HepG2 (cell line): Measurements from ENCODE around the gene NTM. TPM values are rescaled to one million over a fixed set of nuclear protein-coding genes. Genes with fewer than 3 reads are reported as not detected.

Experiments
- ATAC-seq: fragments of 200-7000 bp; cut with Tn5 transposase; 3 replicates; pipeline ENCODE4 v1.9.1; 2020; ENCODE audit warnings: mild to moderate bottlenecking, moderate library complexity
- BruUV-seq: library from RNA; stranded (reverse); fragments of 400-500 nt; replicated peaks from 2 replicates; lab custom pipeline; 2021; lab: Mats Ljungman, UMichigan
- CTCF ChIA-PET: fragments of 300-600 bp; formaldehyde crosslinking; extraction: SDS; loops from one replicate; lab custom pipeline; 2021; ENCODE audit warnings: low total read pairs, inconsistent platforms, low intra/inter-chr PET ratio; lab: Yijun Ruan, JAX
- POLR2A ChIA-PET: fragments of 350-600 bp; sonication (Branson Sonifier 250); formaldehyde crosslinking; loops from one replicate; lab custom pipeline; 2020; ENCODE audit warnings: antibody characterized with exemption, inconsistent platforms; lab: Yijun Ruan, JAX
- DNase-seq: peaks from one replicate; pipeline ENCODE4 v3.0.0-alpha.2; 2015; ENCODE audit warnings: low spot score
- FAIRE-seq: peaks from 3 replicates; lab custom pipeline; 2011; peaks lifted over from hg19 to GRCh38; lab: Jason Lieb, UNC
- H2AFZ ChIP-seq: one replicate; pipeline ENCODE4 v1.6.1; 2011; ENCODE audit warnings: low read length, inconsistent platforms
- H3K27ac ChIP-seq: fragments of 300-600 bp; 3 replicates; pipeline ENCODE4 v1.8.0; 2011; ENCODE audit warnings: mixed run types, mild to moderate bottlenecking, mixed read lengths, low read length, inconsistent platforms; ENCODE audit not compliant: insufficient read depth; ENCODE audit errors: extremely low read length
- H3K27me3 ChIP-seq, 2 experiments: fragments of 200-600 bp in 1 of 2; 2 replicates in 1 of 2; 3 replicates in 1 of 2; pipeline versions ENCODE4 v1.6.0 to v1.8.0; 2011; ENCODE audit warnings: low read length in 2 of 2, mild to moderate bottlenecking in 2 of 2, moderate library complexity in 2 of 2, inconsistent platforms in 1 of 2; ENCODE audit not compliant: insufficient read depth in 2 of 2, control insufficient read depth in 1 of 2
- H3K36me3 ChIP-seq, 2 experiments: fragments of 200-600 bp in 1 of 2; replicated peaks in 1 of 2; 2 replicates in 1 of 2; 3 replicates in 1 of 2; pipeline versions ENCODE4 v1.5.1 to v1.8.0; 2011; ENCODE audit warnings: low read length in 2 of 2, inconsistent platforms in 1 of 2; ENCODE audit not compliant: insufficient read depth in 2 of 2, control insufficient read depth in 1 of 2
- H3K4me1 ChIP-seq: 2 replicates; pipeline ENCODE4 v1.5.1; 2012; ENCODE audit warnings: low read length, inconsistent platforms; ENCODE audit not compliant: insufficient read depth
- H3K4me2 ChIP-seq: 2 replicates; pipeline ENCODE4 v1.6.0; 2011; ENCODE audit warnings: low read depth, low read length, inconsistent platforms
- H3K4me3 ChIP-seq, 3 experiments: fragments of 200-600 bp in 1 of 3; sonication (generic), shearing (Covaris generic) in 1 of 3; replicated peaks in 1 of 3; 2 replicates each; pipeline ENCODE4 v1.5.1; 2011 to 2016; ENCODE audit warnings: low read length in 3 of 3, inconsistent platforms in 2 of 3, low read depth in 2 of 3, mild to moderate bottlenecking in 2 of 3, control low read depth in 1 of 3, mixed read lengths in 1 of 3; ENCODE audit not compliant: insufficient read depth in 1 of 3
- H3K79me2 ChIP-seq: one replicate; pipeline ENCODE4 v1.6.1; 2011; ENCODE audit warnings: low read length, inconsistent platforms; ENCODE audit not compliant: insufficient read depth
- H3K9ac ChIP-seq: 2 replicates; pipeline ENCODE4 v1.6.0; 2011; ENCODE audit warnings: mild to moderate bottlenecking, low read depth, low read length, inconsistent platforms; ENCODE audit not compliant: insufficient read depth
- H3K9me3 ChIP-seq: 2 replicates; pipeline ENCODE4 v1.5.1; 2012; ENCODE audit warnings: mild to moderate bottlenecking, low read length
- H4K20me1 ChIP-seq: 2 replicates; pipeline ENCODE4 v1.6.0; 2011; ENCODE audit warnings: inconsistent platforms, mild to moderate bottlenecking, low read length, moderate library complexity; ENCODE audit not compliant: insufficient read depth
- NR2F2 ChIP-seq: IDR thresholded peaks from 2 replicates; pipeline ENCODE4 v1.6.1; 2012; ENCODE audit warnings: low read depth, inconsistent platforms, borderline replicate concordance
- RBM22 ChIP-seq: fragments of 200-400 bp; formaldehyde crosslinking; optimal IDR thresholded peaks from 2 replicates; pipeline ENCODE3; 2017; ENCODE audit warnings: mild to moderate bottlenecking, low read length, moderate library complexity
- ZBTB1 ChIP-seq: sonication (generic); formaldehyde crosslinking; IDR thresholded peaks from 2 replicates; pipeline ENCODE4 v1.4.0; 2020; ENCODE audit warnings: missing genetic modification reagents, borderline replicate concordance
- ZFP36L2 ChIP-seq: sonication (generic); formaldehyde crosslinking; IDR thresholded peaks from 2 replicates; pipeline ENCODE4 v1.4.0; 2020; ENCODE audit warnings: missing genetic modification reagents
- ZNF263 ChIP-seq: sonication (generic); formaldehyde crosslinking; IDR thresholded peaks from 2 replicates; pipeline ENCODE4 v1.4.0; 2020; ENCODE audit warnings: missing genetic modification reagents
- ZNF546 ChIP-seq: sonication (generic); formaldehyde crosslinking; conservative IDR thresholded peaks from 2 replicates; pipeline ENCODE4 v1.8.1; 2023; ENCODE audit warnings: mild to moderate bottlenecking, missing genetic modification reagents
- WGBS: methylation state at CpG from one replicate; pipeline ENCODE4 v1.1.6; 2017; ENCODE audit warnings: low lambda C conversion rate; 5-methylcytosine and 5-hydroxymethylcytosine counted together
- in situ Hi-C: cut with HindIII; loops from 2 replicates; pipeline ENCODE4 v1.10.0; 2017; ENCODE audit warnings: low pct_unique_long_range_greater_than_20kb; ENCODE audit not compliant: extremely low pct_ligation_motif_present
- intact Hi-C: fragments of 100-400 bp; cut with micrococcal nuclease; formaldehyde crosslinking; loops from one replicate; pipeline ENCODE4 v1.10.0; 2022; ENCODE audit not compliant: unreplicated experiment
- polyA plus RNA-seq, 8 experiments: library from polyadenylated mRNA; depleted of rRNA in 3 of 8; stranded (reverse) in 7 of 8; unstranded in 1 of 8; fragments of >200 nt; fragmentation: Illumina TruSeq in 4 of 8; extraction: Trizol in 4 of 8; gene quantifications; 2 replicates each; pipeline versions ENCODE4 v1.2.1 to v1.2.3, GENCODE V29; 2011 to 2016; ENCODE audit warnings: low read depth in 4 of 8, missing spikeins in 1 of 8, mixed read lengths in 1 of 8; ENCODE audit not compliant: insufficient read depth in 1 of 8
- total RNA-seq, 5 experiments: library from RNA; depleted of rRNA; stranded (reverse); fragments of >200 nt; fragmentation: Illumina TruSeq; extraction: Trizol; gene quantifications; 2 replicates each; pipeline ENCODE4 v1.2.3, GENCODE V29; 2016; ENCODE audit warnings: low read depth in 1 of 5
- TF ChIP-seq, protein P1 (sequence below): sonication (generic); formaldehyde crosslinking; IDR thresholded peaks from 2 replicates; pipeline ENCODE4 v1.4.0; 2020; ENCODE audit warnings: missing genetic modification reagents
- TF ChIP-seq, protein P2 (sequence below): sonication (generic); formaldehyde crosslinking; conservative IDR thresholded peaks from 2 replicates; pipeline ENCODE4 v1.8.1; 2023; ENCODE audit warnings: missing genetic modification reagents
- TF ChIP-seq, protein P3 (sequence below): IDR thresholded peaks from 2 replicates; pipeline ENCODE4 v1.6.1; 2012; ENCODE audit warnings: inconsistent platforms
- TF ChIP-seq, protein P4 (sequence below): sonication (generic); formaldehyde crosslinking; IDR thresholded peaks from 2 replicates; pipeline ENCODE4 v1.4.0; 2020; ENCODE audit warnings: mild to moderate bottlenecking, missing genetic modification reagents

Gene NTM
- total and polyA plus RNA-seq, 2 of the 13 experiments (the other 11 are each of a cell fraction or from before 2014, with no cell fraction given), result not detected

DNA sequence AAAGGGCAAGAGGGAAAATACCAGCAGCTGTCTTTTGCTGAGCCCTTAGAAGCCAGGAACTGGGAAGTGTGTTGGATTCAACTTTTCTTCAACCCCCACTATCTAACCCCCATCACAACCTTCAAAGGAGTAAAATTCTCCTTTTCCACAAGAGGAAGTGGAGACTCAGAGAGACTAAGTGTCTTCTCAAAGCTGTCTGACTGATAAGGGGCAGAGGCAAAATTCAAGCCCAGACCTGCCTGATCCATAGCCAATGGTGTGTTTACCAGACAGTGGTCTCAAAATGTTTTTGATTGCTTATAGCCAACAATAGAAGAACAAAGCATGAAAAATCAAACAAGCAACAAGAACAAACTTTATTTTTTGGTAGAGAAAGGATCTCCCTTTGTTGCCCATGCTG lies 707.0 kb downstream of the NTM start (continued):
- TF ChIP-seq, protein P1, sequence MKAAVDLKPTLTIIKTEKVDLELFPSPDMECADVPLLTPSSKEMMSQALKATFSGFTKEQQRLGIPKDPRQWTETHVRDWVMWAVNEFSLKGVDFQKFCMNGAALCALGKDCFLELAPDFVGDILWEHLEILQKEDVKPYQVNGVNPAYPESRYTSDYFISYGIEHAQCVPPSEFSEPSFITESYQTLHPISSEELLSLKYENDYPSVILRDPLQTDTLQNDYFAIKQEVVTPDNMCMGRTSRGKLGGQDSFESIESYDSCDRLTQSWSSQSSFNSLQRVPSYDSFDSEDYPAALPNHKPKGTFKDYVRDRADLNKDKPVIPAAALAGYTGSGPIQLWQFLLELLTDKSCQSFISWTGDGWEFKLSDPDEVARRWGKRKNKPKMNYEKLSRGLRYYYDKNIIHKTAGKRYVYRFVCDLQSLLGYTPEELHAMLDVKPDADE (CRISPR knock-in tag), result no peak

DNA sequence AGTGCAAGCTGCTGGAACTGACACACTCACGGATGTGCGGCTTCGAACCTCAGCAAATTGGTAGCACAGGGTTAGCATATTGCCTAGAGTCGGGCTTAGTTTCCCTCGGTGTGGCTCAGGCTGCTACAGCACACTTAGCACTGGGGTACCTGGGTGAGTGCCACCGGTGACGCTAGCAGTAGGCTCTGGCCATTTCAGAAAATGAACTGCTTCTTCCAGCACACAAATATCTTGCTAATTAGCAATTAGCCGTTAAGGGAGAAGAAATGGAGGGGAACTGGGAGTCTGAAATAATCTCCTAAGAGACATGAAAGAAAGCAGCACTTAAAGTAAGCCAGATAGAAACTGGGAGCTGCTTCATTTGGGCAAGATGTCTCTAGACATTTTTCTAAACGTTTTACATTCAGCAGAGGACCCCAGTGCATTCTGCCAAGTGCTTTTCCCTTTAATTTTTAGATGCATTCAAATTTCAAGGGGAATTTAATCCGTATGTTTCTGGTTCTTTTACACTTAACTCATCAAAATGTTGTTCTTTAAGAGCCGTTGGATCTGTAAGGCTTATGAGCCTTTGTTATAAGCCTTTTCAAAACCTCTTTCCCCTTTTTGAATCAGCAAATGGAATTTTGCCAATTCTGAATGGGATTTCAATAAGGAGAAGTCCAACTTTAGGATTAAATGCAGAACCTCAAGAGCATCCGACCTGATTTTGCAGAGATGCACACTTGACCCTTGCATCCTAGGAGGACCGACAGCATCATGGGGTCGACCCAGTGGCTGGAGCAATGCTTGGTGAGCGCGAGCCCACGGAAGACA lies 708.1 kb downstream of the NTM start:
- BruUV-seq, result no TSS peak
- Histone ChIP-seq H3K27ac (no peak overlapping the region), H3K4me3 (no peak overlapping the region), H3K79me2 (no peaks in the 10 kb centered on the region), H4K20me1 (no peaks in the 10 kb centered on the region), H2AFZ (no peak overlapping the region), H3K9me3 (peaks cover 25% of the 10 kb centered on the region; the same call in 1 of the 2 replicates), H3K36me3 (no peaks in the 10 kb centered on the region), H3K4me1 (no peaks in the 10 kb centered on the region), H3K9ac (no peak overlapping the region), H3K27me3 (no peaks in the 10 kb centered on the region), H3K4me2 (no peak overlapping the region)
- 24% methylated on average over 17 of the region's 17 CpGs for WGBS
- FAIRE-seq, result no peak
- DNase-seq, result no peak
- CTCF ChIA-PET, result no interaction called here
- POLR2A ChIA-PET, result no interaction called here
- intact Hi-C loops, result no loop called here
- ATAC-seq, result no peak
- in situ Hi-C loops, result no loop called here
- TF ChIP-seq NR2F2, result no peak
- TF ChIP-seq ZNF546, result no peak
- no peak for TF ChIP-seq ZNF263 (CRISPR knock-in tag)
- TF ChIP-seq, protein P2, sequence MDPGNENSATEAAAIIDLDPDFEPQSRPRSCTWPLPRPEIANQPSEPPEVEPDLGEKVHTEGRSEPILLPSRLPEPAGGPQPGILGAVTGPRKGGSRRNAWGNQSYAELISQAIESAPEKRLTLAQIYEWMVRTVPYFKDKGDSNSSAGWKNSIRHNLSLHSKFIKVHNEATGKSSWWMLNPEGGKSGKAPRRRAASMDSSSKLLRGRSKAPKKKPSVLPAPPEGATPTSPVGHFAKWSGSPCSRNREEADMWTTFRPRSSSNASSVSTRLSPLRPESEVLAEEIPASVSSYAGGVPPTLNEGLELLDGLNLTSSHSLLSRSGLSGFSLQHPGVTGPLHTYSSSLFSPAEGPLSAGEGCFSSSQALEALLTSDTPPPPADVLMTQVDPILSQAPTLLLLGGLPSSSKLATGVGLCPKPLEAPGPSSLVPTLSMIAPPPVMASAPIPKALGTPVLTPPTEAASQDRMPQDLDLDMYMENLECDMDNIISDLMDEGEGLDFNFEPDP (CRISPR knock-in tag), result no peak
- no peak for TF ChIP-seq RBM22
- TF ChIP-seq, protein P3, sequence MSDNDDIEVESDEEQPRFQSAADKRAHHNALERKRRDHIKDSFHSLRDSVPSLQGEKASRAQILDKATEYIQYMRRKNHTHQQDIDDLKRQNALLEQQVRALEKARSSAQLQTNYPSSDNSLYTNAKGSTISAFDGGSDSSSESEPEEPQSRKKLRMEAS, result no peak
- no peak for TF ChIP-seq ZBTB1 (CRISPR knock-in tag)
- no peak for TF ChIP-seq ZFP36L2 (CRISPR knock-in tag)
- TF ChIP-seq, protein P4, sequence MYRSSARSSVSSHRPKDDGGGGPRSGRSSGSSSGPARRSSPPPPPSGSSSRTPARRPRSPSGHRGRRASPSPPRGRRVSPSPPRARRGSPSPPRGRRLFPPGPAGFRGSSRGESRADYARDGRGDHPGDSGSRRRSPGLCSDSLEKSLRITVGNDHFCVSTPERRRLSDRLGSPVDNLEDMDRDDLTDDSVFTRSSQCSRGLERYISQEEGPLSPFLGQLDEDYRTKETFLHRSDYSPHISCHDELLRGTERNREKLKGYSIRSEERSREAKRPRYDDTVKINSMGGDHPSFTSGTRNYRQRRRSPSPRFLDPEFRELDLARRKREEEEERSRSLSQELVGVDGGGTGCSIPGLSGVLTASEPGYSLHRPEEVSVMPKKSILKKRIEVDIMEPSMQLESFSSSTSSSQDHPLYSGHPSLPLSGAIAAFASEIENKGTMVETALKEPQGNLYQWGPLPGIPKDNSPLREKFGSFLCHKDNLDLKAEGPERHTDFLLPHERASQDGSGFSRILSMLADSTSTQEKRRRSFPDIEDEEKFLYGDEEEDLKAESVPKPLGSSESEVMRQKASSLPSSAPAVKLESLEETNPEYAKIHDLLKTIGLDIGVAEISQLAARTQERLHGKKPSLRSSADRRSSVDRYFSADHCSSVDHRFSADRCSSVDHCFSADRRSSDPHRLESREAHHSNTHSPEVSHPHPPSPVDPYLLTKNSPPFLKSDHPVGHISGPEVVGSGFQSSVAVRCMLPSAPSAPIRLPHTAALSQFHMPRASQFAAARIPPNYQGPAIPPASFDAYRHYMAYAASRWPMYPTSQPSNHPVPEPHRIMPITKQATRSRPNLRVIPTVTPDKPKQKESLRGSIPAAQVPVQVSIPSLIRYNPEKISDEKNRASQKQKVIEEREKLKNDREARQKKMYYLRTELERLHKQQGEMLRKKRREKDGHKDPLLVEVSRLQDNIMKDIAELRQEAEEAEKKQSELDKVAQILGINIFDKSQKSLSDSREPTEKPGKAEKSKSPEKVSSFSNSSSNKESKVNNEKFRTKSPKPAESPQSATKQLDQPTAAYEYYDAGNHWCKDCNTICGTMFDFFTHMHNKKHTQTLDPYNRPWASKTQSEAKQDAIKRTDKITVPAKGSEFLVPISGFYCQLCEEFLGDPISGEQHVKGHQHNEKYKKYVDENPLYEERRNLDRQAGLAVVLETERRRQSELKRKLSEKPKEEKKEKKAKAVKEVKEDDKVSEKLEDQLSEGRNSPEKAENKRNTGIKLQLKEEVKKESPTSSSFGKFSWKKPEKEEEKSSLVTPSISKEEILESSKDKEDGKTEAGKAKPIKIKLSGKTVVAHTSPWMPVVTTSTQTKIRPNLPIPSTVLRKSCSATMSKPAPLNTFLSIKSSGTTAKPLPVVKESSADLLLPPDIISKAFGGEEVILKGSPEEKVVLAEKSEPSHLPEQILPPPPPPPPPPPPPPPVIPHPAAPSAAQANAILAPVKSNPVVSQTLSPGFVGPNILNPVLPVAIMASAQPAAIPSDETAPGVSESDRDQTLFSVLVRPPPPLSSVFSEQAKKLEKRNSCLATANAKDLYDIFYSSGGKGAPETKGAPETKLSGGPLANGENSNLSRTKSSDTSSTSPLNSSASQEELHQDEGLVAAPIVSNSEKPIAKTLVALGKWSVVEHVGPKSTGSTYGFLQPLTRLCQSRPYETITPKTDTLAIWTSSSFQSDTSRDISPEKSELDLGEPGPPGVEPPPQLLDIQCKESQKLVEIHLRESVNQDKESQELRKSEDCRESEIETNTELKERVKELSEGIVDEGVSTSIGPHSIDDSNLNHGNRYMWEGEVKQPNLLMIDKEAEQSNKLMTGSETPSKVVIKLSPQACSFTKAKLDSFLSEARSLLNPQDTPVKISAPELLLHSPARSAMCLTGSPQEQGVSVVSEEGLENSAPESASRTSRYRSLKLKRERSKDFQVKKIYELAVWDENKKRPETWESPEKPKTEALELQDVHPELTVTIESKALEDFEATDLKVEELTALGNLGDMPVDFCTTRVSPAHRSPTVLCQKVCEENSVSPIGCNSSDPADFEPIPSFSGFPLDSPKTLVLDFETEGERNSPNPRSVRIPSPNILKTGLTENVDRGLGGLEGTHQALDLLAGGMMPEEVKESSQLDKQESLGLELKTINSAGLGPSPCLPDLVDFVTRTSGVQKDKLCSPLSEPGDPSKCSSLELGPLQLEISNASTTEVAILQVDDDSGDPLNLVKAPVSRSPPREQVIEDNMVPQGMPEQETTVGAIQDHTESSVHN (CRISPR knock-in tag), result no peak
